ENCODE data around the gene GRIA1. TPM values are rescaled to one million over a fixed set of nuclear protein-coding genes. Genes with fewer than 3 reads are reported as not detected.

Gene GRIA1
- total RNA-seq, 2 donors from 2014 or later: 1.2 TPM; not detected in 1

DNA sequence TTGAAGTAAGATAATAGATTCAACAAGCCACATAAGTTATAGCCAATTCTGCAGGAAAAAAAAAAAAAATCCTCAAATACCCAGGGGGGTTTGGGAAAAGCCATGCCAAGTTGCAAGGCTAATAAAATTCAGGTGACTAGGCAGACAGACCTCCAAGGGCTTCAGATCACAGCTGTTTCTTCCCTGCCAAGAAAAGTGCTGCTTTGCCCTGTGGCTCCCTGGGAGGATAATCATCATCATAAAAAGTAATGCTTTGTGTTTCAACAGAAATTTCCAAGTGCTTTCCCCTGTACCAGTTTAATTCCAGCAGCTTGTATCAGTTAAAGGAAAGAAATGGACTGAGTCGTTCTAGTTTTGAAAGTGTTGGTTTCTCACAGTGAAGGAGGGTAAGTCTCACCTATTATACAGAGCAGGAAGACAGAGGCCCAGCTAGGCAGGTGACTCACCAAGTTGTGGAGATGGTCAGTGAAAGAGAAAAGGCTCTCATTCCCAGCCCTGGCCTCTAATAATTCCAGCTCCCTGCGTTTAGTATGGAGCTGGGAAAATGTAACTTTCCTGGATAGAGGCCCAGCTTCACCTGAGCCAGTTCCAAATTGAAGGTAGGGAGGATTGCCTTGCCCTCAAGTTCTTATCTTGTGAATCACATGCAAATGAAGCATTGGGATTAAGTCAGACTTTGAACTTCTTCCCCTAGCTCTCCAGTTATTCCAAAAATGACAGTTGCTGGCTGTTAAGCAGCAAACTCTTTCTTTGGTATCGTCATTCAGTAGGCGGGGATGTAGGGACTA, 263.4 kb downstream of the GRIA1 start:
- Histone ChIP-seq H3K4me1 (ENCODE audit: control insufficient read depth, insufficient read depth, low read length) (peaks cover 6% of the 10 kb centered on the region), H3K27ac (ENCODE audit: low read depth, low read length) (no peak overlapping the region), H3K4me3 (ENCODE audit: low read length) (no peak overlapping the region), H3K9me3 (ENCODE audit: control insufficient read depth, low read length) (no peaks in the 10 kb centered on the region), H3K9ac (ENCODE audit: extremely low read depth, low read length, poor library complexity, severe bottlenecking) (no peak overlapping the region), H3K27me3 (ENCODE audit: control insufficient read depth, insufficient read depth, low read length, poor library complexity, severe bottlenecking) (no peaks in the 10 kb centered on the region), H3K36me3 (ENCODE audit: control insufficient read depth, insufficient read depth, low read length) (no peaks in the 10 kb centered on the region)
- TF ChIP-seq, protein P1, sequence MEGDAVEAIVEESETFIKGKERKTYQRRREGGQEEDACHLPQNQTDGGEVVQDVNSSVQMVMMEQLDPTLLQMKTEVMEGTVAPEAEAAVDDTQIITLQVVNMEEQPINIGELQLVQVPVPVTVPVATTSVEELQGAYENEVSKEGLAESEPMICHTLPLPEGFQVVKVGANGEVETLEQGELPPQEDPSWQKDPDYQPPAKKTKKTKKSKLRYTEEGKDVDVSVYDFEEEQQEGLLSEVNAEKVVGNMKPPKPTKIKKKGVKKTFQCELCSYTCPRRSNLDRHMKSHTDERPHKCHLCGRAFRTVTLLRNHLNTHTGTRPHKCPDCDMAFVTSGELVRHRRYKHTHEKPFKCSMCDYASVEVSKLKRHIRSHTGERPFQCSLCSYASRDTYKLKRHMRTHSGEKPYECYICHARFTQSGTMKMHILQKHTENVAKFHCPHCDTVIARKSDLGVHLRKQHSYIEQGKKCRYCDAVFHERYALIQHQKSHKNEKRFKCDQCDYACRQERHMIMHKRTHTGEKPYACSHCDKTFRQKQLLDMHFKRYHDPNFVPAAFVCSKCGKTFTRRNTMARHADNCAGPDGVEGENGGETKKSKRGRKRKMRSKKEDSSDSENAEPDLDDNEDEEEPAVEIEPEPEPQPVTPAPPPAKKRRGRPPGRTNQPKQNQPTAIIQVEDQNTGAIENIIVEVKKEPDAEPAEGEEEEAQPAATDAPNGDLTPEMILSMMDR (conservative IDR thresholded peaks at IDR 0.05): no peak
- Mint-ChIP-seq H3K27ac (no peak overlapping the region), H3K27me3 (ENCODE audit: insufficient read depth) (no peaks in the 10 kb centered on the region), H3K36me3 (ENCODE audit: low read depth) (no peaks in the 10 kb centered on the region), H3K4me3 (no peak overlapping the region), H3K4me1 (peaks cover 11% of the 10 kb centered on the region), H3K9me3 (no peaks in the 10 kb centered on the region)
- 70 to 74% methylated on average over 2 to 4 of the region's 4 CpGs for WGBS, 2 experiments (ENCODE audit: insufficient coverage in 1 of 2, insufficient read length in 1 of 2)
- no peak for DNase-seq

DNA sequence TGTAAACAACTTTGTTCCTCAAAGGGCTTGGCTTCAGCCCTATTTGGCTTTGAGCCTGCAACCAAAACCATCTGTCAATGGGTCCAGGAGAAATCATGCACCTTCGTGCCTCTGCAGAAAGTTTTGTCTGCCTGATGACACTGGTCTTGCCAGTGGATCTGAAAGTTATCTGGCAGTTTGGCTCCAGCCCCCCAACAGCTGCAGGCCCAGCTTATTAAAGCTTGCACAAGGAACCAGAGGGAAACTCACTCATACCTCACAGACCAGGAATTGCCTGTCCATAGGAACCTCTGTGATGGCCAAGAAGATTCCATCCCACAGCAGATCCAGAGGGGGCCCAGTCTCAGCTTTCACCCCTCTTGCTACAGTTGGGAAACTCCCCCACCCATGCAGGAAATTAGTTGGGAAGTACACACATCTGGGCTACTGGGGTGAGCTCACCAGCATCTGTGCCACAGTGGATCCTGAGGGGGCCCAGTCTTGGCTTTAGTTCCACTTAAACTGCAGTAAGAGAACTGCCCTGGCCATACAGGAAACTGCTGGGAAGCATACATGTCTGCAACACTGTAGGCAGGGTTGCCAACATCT, 265.5 kb downstream of the GRIA1 start:
- Histone ChIP-seq H3K4me3 (ENCODE audit: low read length) (no peak overlapping the region), H3K27me3 (ENCODE audit: control insufficient read depth, insufficient read depth, low read length, poor library complexity, severe bottlenecking) (no peaks in the 10 kb centered on the region), H3K27ac (ENCODE audit: low read depth, low read length) (no peak overlapping the region), H3K9me3 (ENCODE audit: control insufficient read depth, low read length) (peaks cover 8% of the 10 kb centered on the region), H3K4me1 (ENCODE audit: control insufficient read depth, insufficient read depth, low read length) (peaks cover 6% of the 10 kb centered on the region), H3K9ac (ENCODE audit: extremely low read depth, low read length, poor library complexity, severe bottlenecking) (no peak overlapping the region), H3K36me3 (ENCODE audit: control insufficient read depth, insufficient read depth, low read length) (no peaks in the 10 kb centered on the region)
- DNase-seq: no peak
- Mint-ChIP-seq H3K9me3 (peaks cover 3% of the 10 kb centered on the region), H3K4me3 (no peak overlapping the region), H3K4me1 (peaks cover 11% of the 10 kb centered on the region), H3K36me3 (ENCODE audit: low read depth) (no peaks in the 10 kb centered on the region), H3K27ac (no peak overlapping the region), H3K27me3 (ENCODE audit: insufficient read depth) (no peaks in the 10 kb centered on the region)
- TF ChIP-seq, protein P1 (conservative IDR thresholded peaks at IDR 0.05): no peak
- WGBS, 2 experiments (ENCODE audit: insufficient coverage in 1 of 2, insufficient read length in 1 of 2): 97 to 100% methylated on average over 1 of the region's 1 CpG

DNA sequence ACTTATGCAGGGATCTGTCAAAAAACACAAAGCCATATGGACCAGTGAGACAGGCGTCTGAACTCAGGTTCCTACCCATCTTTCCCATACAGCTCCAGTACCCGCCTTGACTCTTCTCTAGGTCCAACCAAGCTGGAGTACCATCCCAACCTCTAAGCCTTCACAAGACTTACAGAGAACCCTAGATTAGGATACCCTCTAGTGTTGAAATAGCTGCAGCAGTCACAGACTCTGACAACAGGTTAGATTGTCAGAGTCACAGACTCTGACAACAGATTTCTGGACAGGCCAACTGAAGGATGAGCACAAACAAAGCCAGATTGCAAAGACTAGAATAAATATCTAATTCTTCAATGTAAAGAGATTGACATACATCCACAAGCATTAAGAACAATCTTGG, 266.1 kb downstream of the GRIA1 start:
- H3K36me3 ChIP-seq (ENCODE audit: control insufficient read depth, insufficient read depth, low read length): no peaks in the 10 kb centered on the region
- H3K9ac ChIP-seq (ENCODE audit: extremely low read depth, low read length, poor library complexity, severe bottlenecking): no peak overlapping the region
- Mint-ChIP-seq H3K27me3 (ENCODE audit: insufficient read depth) (no peaks in the 10 kb centered on the region), H3K36me3 (ENCODE audit: low read depth) (no peaks in the 10 kb centered on the region), H3K4me3 (no peak overlapping the region), H3K4me1 (peaks cover 11% of the 10 kb centered on the region), H3K27ac (no peak overlapping the region), H3K9me3 (peaks cover 3% of the 10 kb centered on the region)
- H3K4me1 ChIP-seq (ENCODE audit: control insufficient read depth, insufficient read depth, low read length): peaks cover 6% of the 10 kb centered on the region
- no peak overlapping the region for H3K27ac ChIP-seq (ENCODE audit: low read depth, low read length)
- TF ChIP-seq, protein P1 (conservative IDR thresholded peaks at IDR 0.05): peak; percentile 72
- H3K9me3 ChIP-seq (ENCODE audit: control insufficient read depth, low read length): peaks cover 8% of the 10 kb centered on the region
- DNase-seq: no peak
- no peaks in the 10 kb centered on the region for H3K27me3 ChIP-seq (ENCODE audit: control insufficient read depth, insufficient read depth, low read length, poor library complexity, severe bottlenecking)
- no peak overlapping the region for H3K4me3 ChIP-seq (ENCODE audit: low read length)
- WGBS, 2 experiments (ENCODE audit: insufficient coverage in 1 of 2, insufficient read length in 1 of 2): 85 to 100% methylated on average over 1 to 2 of the region's 2 CpGs

Measured in endodermal cell (in vitro differentiated cells).